Keratinocyte (primary cell): ENCODE measurements around the gene CORO2B.

Source experiments
- CTCF ChIP-seq, 3 experiments: IDR thresholded peaks in 1 of 3; conservative IDR thresholded peaks in 1 of 3; optimal IDR thresholded peaks in 1 of 3; 2 replicates in 2 of 3; 3 replicates in 1 of 3; pipeline versions ENCODE3 to v1.5.1; 2011; ENCODE audit warnings: low read length in 3 of 3, mild to moderate bottlenecking in 3 of 3, moderate library complexity in 2 of 3, control low read depth in 1 of 3, inconsistent platforms in 1 of 3; ENCODE audit not compliant: insufficient read depth in 2 of 3; ENCODE audit errors: extremely low read depth in 1 of 3
- EZH2 ChIP-seq: IDR thresholded peaks from one replicate; pipeline ENCODE4 v1.6.1; 2012; ENCODE audit warnings: inconsistent platforms, mild to moderate bottlenecking, low read length, moderate library complexity

- TF ChIP-seq CTCF (optimal IDR thresholded peaks at IDR 0.05 in 1 of 3, IDR thresholded peaks at IDR 0.05 in 1 of 3, conservative IDR thresholded peaks at IDR 0.05 in 1 of 3; ENCODE audit: extremely low read depth in 1 of 3, insufficient read depth in 2 of 3, low read length in 3 of 3) (no peak), EZH2 (no peak)
Observed at GRCh38 chr15:68594533-68595259, 15.9 kb downstream of the CORO2B start.
